ENCODE data around the gene TCOF1. TPM values are rescaled to one million over a fixed set of nuclear protein-coding genes. Genes with fewer than 3 reads are reported as not detected.
"Not testable (repeated sequence)": the region's sequence is repeated elsewhere in the genome, so short reads cannot be mapped to it uniquely, and the experiment has no call there.

TCOF1 gene
- total RNA-seq, 1 donor from 2014 or later, result 19.0 TPM

DNA sequence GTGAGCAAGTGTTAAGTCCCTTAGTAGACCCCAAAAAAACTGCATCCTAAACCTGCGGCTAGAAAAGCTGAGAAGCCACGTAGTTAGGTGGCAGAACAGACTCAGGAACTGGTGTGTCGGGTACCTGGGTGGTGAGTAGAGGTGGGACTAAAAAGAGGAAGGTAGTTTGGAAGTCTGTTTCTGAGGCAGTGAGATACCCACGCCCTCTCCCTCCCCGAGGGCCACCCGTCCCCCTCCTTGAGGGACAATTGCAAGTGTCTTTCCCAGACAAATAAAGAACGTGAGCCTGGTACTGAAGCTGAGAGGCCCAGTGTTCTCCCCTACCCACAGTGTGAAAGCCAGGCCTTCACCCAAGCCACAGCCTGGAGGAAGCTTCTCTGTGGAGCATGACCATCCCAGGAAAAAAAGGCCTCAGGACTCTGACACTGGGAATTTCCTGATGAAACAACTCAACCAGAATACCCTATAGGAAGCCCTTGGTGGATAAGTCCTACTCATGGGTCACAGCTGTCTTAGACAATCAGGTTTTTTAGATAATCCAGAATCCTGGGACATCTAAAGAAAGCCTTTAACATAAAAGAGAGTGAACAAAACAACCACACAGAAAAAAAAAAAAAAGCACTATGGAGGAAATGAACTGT lies 62.3 kb downstream of the TCOF1 start:
- Mint-ChIP-seq H3K9me3 (ENCODE audit: low read depth) (no peaks in the 10 kb centered on the region), H3K27me3 (ENCODE audit: low read depth) (peaks cover 4% of the 10 kb centered on the region), H3K4me1 (ENCODE audit: low read depth) (no peaks in the 10 kb centered on the region), H3K27ac (ENCODE audit: unreplicated experiment) (no peak overlapping the region), H3K36me3 (ENCODE audit: low read depth) (no peaks in the 10 kb centered on the region), H3K4me3 (ENCODE audit: unreplicated experiment) (no peak overlapping the region)
- TF ChIP-seq, protein P1, sequence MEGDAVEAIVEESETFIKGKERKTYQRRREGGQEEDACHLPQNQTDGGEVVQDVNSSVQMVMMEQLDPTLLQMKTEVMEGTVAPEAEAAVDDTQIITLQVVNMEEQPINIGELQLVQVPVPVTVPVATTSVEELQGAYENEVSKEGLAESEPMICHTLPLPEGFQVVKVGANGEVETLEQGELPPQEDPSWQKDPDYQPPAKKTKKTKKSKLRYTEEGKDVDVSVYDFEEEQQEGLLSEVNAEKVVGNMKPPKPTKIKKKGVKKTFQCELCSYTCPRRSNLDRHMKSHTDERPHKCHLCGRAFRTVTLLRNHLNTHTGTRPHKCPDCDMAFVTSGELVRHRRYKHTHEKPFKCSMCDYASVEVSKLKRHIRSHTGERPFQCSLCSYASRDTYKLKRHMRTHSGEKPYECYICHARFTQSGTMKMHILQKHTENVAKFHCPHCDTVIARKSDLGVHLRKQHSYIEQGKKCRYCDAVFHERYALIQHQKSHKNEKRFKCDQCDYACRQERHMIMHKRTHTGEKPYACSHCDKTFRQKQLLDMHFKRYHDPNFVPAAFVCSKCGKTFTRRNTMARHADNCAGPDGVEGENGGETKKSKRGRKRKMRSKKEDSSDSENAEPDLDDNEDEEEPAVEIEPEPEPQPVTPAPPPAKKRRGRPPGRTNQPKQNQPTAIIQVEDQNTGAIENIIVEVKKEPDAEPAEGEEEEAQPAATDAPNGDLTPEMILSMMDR (IDR thresholded peaks at IDR 0.05), result no peak
- no peak for DNase-seq (ENCODE audit: low spot score)

DNA sequence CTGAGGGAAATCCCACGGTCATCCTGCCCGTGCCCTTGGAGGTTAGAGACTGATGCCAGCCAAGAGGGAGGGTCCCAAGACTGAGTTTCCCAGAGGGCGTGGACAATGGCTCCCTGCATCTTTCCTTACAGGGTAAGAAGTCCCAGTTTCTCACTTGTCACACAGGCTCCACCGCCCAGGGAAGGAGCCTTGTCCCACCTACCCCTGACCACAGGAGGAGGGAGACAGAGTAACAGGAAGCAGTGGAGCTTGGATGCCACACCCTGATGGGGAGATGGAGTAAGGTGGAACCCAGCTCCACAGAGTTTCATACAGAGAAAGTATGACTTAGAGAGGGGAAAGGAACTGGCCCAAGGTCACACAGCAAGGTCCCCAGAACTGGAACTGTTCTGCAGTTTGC lies 64.6 kb downstream of the TCOF1 start:
- no peak overlapping the region for H3K4me3 Mint-ChIP-seq (ENCODE audit: unreplicated experiment)
- no peaks in the 10 kb centered on the region for H3K9me3 Mint-ChIP-seq (ENCODE audit: low read depth)
- no peaks in the 10 kb centered on the region for H3K36me3 Mint-ChIP-seq (ENCODE audit: low read depth)
- peaks cover 1% of the 10 kb centered on the region for H3K27me3 Mint-ChIP-seq (ENCODE audit: low read depth)
- H3K4me1 Mint-ChIP-seq (ENCODE audit: low read depth), result no peaks in the 10 kb centered on the region
- DNase-seq (ENCODE audit: low spot score), result no peak
- no peak overlapping the region for H3K27ac Mint-ChIP-seq (ENCODE audit: unreplicated experiment)
- TF ChIP-seq, protein P1 (IDR thresholded peaks at IDR 0.05), result no peak

DNA sequence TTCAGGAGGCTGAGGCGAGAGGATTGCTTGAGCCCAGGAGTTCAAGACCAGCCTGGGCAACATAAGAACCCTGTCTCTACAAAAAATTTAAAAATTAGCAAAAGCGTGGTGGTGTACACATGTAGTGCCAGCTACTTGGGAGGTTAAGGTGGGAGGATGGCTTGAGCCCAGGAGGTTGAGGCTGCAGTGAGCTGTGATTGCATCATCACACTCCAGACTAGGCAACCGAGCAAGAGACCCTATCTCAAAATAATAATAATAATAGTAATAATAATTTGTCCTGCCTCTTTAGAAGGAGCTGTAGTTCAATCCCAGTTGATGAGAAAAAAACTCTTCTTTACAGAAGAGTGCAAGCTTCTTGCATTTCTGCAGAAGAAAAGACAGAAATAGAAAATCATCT lies 65.3 kb downstream of the TCOF1 start:
- H3K27ac Mint-ChIP-seq (ENCODE audit: unreplicated experiment), result no peak overlapping the region
- no peaks in the 10 kb centered on the region for H3K9me3 Mint-ChIP-seq (ENCODE audit: low read depth)
- peaks cover 1% of the 10 kb centered on the region for H3K27me3 Mint-ChIP-seq (ENCODE audit: low read depth)
- no peaks in the 10 kb centered on the region for H3K36me3 Mint-ChIP-seq (ENCODE audit: low read depth)
- no peak overlapping the region for H3K4me3 Mint-ChIP-seq (ENCODE audit: unreplicated experiment)
- peaks cover under 1% of the 10 kb centered on the region for H3K4me1 Mint-ChIP-seq (ENCODE audit: low read depth)
- TF ChIP-seq, protein P1 (IDR thresholded peaks at IDR 0.05), result no peak
- no peak for DNase-seq (ENCODE audit: low spot score)

DNA sequence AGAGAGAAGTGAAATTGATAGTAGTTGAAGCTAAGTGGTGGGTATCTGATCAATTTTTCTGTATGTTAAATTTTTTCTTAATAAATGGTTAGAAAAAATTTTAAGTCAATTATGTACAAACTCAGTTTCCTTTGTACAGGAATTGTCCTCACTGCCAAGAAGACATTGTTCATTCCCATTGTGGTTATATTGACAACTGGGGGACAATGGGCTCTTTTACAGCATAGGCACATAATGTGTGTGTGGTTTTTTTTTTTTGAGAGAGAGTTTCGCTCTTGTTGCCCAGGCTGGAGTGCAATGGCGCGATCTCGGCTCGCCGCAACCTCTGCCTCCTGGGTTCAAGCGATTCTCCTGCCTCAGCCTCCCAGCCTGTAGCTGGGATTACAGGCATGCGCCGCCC lies 68.7 kb downstream of the TCOF1 start:
- H3K9me3 Mint-ChIP-seq (ENCODE audit: low read depth), result not testable (repeated sequence)

DNA sequence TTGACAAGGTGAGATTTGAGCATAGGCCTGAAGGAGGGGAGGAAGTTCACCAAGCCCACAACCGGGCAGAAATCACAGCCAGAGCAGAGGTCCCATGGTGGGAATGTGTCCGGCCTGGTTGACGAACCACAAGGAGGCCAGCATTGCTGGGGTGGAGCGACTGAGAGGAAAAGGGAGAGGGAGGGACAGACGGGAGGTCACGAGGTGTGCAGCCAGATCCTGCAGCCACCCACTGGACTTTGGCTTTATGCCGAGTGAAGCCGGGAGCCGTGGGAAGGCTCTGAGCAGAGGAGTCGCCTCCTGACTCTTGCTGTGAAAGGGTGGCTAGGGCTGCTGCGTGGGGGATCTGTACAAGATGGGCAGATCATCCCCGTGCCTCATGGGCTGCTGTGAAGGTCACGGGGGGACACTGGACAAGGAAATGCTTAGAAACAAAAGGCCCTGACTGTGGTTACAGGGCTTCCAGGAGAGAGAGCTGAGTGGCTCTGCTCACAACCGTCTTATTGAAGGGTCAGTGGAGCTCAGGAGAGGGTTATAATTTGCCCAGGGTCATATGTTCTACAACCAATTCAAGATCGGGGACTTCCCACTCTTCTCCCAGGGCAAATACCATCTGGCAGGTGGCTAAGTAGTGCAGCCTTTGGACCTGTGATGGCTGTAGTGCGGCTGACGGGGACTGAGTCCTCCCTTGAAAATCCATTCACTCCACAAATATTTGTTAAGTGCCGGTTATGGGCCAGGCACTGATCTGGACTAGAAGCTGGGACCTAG lies 70.8 kb downstream of the TCOF1 start:
- Mint-ChIP-seq H3K4me3 (ENCODE audit: unreplicated experiment) (no peak overlapping the region), H3K9me3 (ENCODE audit: low read depth) (no peaks in the 10 kb centered on the region), H3K36me3 (ENCODE audit: low read depth) (no peaks in the 10 kb centered on the region), H3K27ac (ENCODE audit: unreplicated experiment) (no peak overlapping the region), H3K4me1 (ENCODE audit: low read depth) (peaks cover 7% of the 10 kb centered on the region), H3K27me3 (ENCODE audit: low read depth) (peaks cover 1% of the 10 kb centered on the region)
- no peak for DNase-seq (ENCODE audit: low spot score)
- TF ChIP-seq, protein P1 (IDR thresholded peaks at IDR 0.05), result no peak

More for the DNA sequence above, 68.7 kb downstream of the TCOF1 start:
- H3K27me3 Mint-ChIP-seq (ENCODE audit: low read depth); H3K27ac Mint-ChIP-seq (ENCODE audit: unreplicated experiment); H3K4me1 Mint-ChIP-seq (ENCODE audit: low read depth); H3K36me3 Mint-ChIP-seq (ENCODE audit: low read depth); H3K4me3 Mint-ChIP-seq (ENCODE audit: unreplicated experiment); DNase-seq (ENCODE audit: low spot score): not testable (repeated sequence)
